Astrocyte of the spinal cord (primary cell): ENCODE data around the gene TAF1B.

Source experiments
- DNase-seq: peaks from one replicate; pipeline ENCODE4 v3.0.0; 2011; ENCODE audit warnings: low read depth, low spot score
- H3K4me3 ChIP-seq: 2 replicates; pipeline ENCODE4 v1.5.1; 2011; ENCODE audit warnings: low read depth, mild to moderate bottlenecking, low read length, moderate library complexity
- in situ Hi-C: cut with HindIII; loops from 2 replicates; pipeline ENCODE4 v1.10.0; 2017; ENCODE audit warnings: low sequenced_read_pairs
- TF ChIP-seq, protein P1 (sequence below): IDR thresholded peaks from 2 replicates; pipeline ENCODE4 v1.5.1; 2012; ENCODE audit warnings: low read depth, mild to moderate bottlenecking, low read length, inconsistent platforms

Gene TAF1B

GRCh38 chr2:9889812-9890261 is 46.6 kb downstream of the TAF1B start:
- TF ChIP-seq, protein P1, sequence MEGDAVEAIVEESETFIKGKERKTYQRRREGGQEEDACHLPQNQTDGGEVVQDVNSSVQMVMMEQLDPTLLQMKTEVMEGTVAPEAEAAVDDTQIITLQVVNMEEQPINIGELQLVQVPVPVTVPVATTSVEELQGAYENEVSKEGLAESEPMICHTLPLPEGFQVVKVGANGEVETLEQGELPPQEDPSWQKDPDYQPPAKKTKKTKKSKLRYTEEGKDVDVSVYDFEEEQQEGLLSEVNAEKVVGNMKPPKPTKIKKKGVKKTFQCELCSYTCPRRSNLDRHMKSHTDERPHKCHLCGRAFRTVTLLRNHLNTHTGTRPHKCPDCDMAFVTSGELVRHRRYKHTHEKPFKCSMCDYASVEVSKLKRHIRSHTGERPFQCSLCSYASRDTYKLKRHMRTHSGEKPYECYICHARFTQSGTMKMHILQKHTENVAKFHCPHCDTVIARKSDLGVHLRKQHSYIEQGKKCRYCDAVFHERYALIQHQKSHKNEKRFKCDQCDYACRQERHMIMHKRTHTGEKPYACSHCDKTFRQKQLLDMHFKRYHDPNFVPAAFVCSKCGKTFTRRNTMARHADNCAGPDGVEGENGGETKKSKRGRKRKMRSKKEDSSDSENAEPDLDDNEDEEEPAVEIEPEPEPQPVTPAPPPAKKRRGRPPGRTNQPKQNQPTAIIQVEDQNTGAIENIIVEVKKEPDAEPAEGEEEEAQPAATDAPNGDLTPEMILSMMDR, result no peak
- no peak overlapping the region for H3K4me3 ChIP-seq
- in situ Hi-C loops, result no loop called here
- DNase-seq, result no peak

- DNase-seq, result no peak
- TF ChIP-seq, protein P1, result no peak
- no peak overlapping the region for H3K4me3 ChIP-seq
- in situ Hi-C loops, result no loop called here
These were observed 49.0 kb downstream of the TAF1B start for GRCh38 chr2:9892236-9892635.

- DNase-seq, result no peak
- TF ChIP-seq, protein P1, result no peak
- in situ Hi-C loops, result no loop called here
- no peak overlapping the region for H3K4me3 ChIP-seq
These were observed 52.7 kb downstream of the TAF1B start for GRCh38 chr2:9895669-9896590.

DNA sequence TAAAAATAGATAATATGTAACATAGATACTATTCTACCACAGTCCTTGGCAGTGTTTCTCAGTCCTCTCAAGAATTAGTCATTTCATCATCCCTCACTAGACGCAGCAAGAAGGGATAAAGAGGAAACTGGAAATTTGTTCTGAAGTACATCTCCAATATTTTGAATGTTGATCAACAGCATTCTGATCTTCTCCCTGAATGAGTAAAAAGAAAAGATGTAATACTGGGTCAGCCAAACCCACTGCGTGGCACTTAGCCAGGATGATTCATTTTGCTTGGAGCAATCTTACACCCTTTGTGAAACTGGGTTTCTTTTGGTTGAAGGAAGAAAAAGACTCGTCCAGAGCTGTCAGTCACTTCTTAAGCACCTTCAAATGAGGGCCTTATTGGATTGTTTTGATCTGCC is 54.1 kb downstream of the TAF1B start:
- in situ Hi-C loops, result no loop called here
- H3K4me3 ChIP-seq, result no peak overlapping the region
- TF ChIP-seq, protein P1, result no peak
- peak; percentile 95 for DNase-seq

GRCh38 chr2:9897846-9898245 is 54.6 kb downstream of the TAF1B start:
- H3K4me3 ChIP-seq, result no peak overlapping the region
- in situ Hi-C loops, result no loop called here
- DNase-seq, result no peak
- TF ChIP-seq, protein P1, result no peak

- TF ChIP-seq, protein P1, result no peak
- no peak for DNase-seq
- in situ Hi-C loops, result no loop called here
- H3K4me3 ChIP-seq, result no peak overlapping the region
These were observed 62.1 kb downstream of the TAF1B start for GRCh38 chr2:9905413-9905812.
